ENCODE data around the gene VCAM1.

DNA sequence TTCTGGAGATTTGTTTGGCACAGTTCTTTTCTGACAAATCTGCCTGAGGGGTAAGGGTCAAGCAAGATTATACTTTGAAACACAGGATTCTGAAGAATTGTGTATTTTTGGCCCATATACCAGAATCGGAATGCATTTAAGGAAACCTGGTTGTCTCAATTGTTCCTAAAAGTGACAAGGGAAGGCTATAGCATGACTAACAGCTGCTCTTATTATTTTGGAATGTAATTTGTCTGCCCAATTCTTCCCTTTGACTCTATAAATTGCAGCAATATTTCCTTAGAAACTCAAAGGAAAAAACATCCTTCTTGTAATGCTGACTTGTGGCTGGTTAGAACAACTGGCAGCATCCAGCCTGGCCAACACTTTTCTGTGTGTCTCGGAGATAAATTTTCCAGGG, 15.8 kb upstream of the VCAM1 start:
- TF ChIP-seq EZH2phosphoT487 (IDR thresholded peaks at IDR 0.05): no peak
- TF ChIP-seq, protein P1, sequence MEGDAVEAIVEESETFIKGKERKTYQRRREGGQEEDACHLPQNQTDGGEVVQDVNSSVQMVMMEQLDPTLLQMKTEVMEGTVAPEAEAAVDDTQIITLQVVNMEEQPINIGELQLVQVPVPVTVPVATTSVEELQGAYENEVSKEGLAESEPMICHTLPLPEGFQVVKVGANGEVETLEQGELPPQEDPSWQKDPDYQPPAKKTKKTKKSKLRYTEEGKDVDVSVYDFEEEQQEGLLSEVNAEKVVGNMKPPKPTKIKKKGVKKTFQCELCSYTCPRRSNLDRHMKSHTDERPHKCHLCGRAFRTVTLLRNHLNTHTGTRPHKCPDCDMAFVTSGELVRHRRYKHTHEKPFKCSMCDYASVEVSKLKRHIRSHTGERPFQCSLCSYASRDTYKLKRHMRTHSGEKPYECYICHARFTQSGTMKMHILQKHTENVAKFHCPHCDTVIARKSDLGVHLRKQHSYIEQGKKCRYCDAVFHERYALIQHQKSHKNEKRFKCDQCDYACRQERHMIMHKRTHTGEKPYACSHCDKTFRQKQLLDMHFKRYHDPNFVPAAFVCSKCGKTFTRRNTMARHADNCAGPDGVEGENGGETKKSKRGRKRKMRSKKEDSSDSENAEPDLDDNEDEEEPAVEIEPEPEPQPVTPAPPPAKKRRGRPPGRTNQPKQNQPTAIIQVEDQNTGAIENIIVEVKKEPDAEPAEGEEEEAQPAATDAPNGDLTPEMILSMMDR (IDR thresholded peaks at IDR 0.05): no peak
- TF ChIP-seq EZH2 (IDR thresholded peaks at IDR 0.05): no peak
